IgD-negative memory B cell (primary cell): ENCODE results near the gene VAV2. TPM values are rescaled to one million over a fixed set of nuclear protein-coding genes. Genes with fewer than 3 reads are reported as not detected.
A peak's percentile ranks its signal among the peaks of the same experiment; 100 is the strongest.
"Not testable (repeated sequence)": the region's sequence is repeated elsewhere in the genome, so short reads cannot be mapped to it uniquely, and the experiment has no call there.

ENCODE experiments used
- H3K27ac Mint-ChIP-seq, 3 donors: one replicate each; pipeline ENCODE4 v1.8.0; 2020 to 2022; ENCODE audit warnings: mild to moderate bottlenecking in 3 of 3, mixed read lengths in 3 of 3, moderate library complexity in 1 of 3
- H3K27me3 Mint-ChIP-seq: one replicate; pipeline ENCODE4 v1.8.0; 2021; ENCODE audit warnings: mixed read lengths
- H3K36me3 Mint-ChIP-seq: one replicate; pipeline ENCODE4 v1.8.0; 2020; ENCODE audit warnings: mild to moderate bottlenecking, mixed read lengths
- H3K4me1 Mint-ChIP-seq, 3 donors: one replicate each; pipeline ENCODE4 v1.8.0; 2020 to 2022; ENCODE audit warnings: mixed read lengths in 3 of 3, mild to moderate bottlenecking in 1 of 3
- H3K4me3 Mint-ChIP-seq, 4 donors: one replicate each; pipeline ENCODE4 v1.8.0; 2020 to 2022; ENCODE audit warnings: mild to moderate bottlenecking in 4 of 4, mixed read lengths in 4 of 4, moderate library complexity in 3 of 4
- H3K9me3 Mint-ChIP-seq, 3 donors: one replicate each; pipeline ENCODE4 v1.8.0; 2020 to 2021; ENCODE audit warnings: mixed read lengths in 3 of 3, mild to moderate bottlenecking in 1 of 3
- polyA plus RNA-seq: library from polyadenylated mRNA; unstranded; fragments of 300-500 nt; fragmentation: Illumina TruSeq; gene quantifications from one replicate; pipeline ENCODE4 v1.2.3, GENCODE V29; 2021

The VAV2 gene
- polyA plus RNA-seq, 1 donor from 2014 or later = 28.7 TPM

DNA sequence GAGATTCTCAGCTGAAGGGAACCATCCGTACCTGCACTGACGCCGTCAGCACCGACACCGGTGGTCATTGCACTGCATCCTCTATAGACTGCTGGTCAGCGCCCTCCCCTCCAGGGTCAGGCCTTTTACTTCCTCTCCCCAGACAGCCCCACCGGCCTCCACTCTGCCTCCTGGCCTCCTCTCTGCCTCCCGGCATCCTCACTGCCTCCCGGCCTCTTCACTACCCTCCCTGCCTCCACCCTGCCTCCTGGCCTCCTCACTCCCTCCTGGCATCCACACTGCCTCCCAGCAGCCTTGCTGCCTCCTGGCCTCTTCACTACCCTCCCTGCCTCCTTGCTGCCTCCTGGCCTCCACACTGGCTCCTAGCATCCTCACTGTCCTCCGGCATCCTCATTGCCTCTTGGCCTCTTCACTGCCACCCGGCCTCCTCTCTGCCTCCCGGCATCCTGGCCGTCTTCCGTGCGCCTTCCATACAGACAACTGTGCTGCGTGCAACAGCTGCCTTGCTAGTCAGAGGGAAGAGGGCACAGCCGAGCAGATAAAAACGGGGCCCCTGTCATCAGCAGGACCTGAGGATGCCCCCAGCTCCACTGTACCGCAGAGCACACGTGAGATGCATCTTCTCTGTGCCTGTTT is 62.0 kb downstream of the VAV2 start:
- H3K27me3 Mint-ChIP-seq = no peaks in the 10 kb centered on the region
- H3K4me3 Mint-ChIP-seq = peak overlapping the region in 2 of 4 donors; percentile 60 to 85
- H3K9me3 Mint-ChIP-seq = no peaks in the 10 kb centered on the region
- H3K27ac Mint-ChIP-seq = peak overlapping the region in 2 of 3 donors; percentile 77 to 81
- H3K36me3 Mint-ChIP-seq = peaks cover 4% of the 10 kb centered on the region
- peaks cover 25 to 41% (median 26%) of the 10 kb centered on the region in 3 donors for H3K4me1 Mint-ChIP-seq

DNA sequence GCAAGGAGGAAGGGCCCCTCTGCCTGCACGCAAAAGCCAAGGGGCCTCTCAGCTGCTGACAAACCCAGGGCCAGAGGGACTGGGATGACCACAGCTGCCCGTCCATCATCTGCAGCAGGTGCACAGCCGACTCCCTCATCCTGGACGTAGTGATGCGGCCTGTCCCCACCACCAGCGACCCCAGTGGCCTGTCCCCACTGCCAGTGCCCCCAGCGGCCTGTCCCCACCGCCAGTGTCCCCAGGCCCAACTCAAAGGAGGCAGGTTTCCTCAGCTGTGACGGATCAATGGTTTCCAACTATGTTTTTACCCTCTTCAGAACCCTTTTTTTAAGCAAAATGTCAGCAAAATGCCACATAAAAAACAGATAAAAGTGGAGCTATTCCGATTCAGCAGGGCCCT is 62.5 kb downstream of the VAV2 start:
- Mint-ChIP-seq H3K27ac (peak overlapping the region in 2 of 3 donors; percentile 74 to 81), H3K4me1 (peaks cover 26 to 41% (median 30%) of the 10 kb centered on the region in 3 donors), H3K27me3 (no peaks in the 10 kb centered on the region), H3K9me3 (no peaks in the 10 kb centered on the region), H3K4me3 (peak overlapping the region in 2 of 4 donors; percentile 60 to 87), H3K36me3 (peaks cover 4% of the 10 kb centered on the region)

DNA sequence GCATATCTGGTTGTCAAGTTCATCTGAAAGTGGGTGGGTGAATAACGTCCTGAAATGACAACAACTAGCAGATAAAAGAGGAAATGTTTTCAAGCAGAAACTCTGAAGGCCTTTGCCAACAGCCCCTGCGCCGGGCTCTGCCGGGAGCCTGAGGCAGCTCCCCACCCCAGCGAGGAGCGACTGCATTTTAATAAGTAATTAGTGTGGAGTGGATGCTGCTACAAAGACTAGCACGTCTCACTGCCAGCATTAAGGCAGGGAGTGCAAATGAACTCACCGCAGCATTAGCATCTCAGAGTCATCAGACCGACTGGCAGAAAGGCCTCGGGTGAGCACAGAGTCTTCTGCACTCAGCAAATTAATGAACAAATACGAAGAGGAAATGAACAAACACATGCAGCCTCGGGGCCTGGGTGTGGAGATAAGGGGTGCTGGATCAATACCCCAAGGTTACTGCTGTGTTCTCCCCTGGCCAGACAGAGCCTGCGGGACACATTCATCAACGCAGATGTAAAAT is 63.8 kb downstream of the VAV2 start:
- peak overlapping the region in 3 of 4 donors; percentile 26 to 84 (median 81) for H3K4me3 Mint-ChIP-seq
- no peaks in the 10 kb centered on the region for H3K27me3 Mint-ChIP-seq
- H3K4me1 Mint-ChIP-seq = peaks cover 27 to 40% (median 34%) of the 10 kb centered on the region in 3 donors
- peak overlapping the region; percentile 66 to 96 (median 78) for H3K27ac Mint-ChIP-seq
- no peaks in the 10 kb centered on the region for H3K9me3 Mint-ChIP-seq
- peaks cover 1% of the 10 kb centered on the region for H3K36me3 Mint-ChIP-seq

DNA sequence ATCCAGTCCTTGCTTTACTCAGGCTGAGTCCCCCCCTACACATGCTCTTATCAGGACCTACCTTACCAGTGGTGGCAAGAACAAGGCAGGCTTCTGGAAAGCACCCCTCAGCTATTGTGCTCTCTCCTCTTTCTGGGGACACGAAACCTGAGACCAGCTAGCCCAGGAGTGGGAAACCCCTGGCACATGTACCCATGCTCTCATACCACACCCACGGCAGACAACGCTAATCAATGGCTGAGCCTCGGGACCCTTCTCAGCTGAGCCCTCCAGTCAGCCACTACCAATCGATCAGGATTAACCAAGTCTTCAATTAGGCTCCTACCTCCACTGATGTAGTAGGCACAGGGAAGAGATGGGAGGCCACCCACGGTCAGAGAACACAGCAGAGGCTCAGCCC is 65.1 kb downstream of the VAV2 start:
- Mint-ChIP-seq H3K27me3 (no peaks in the 10 kb centered on the region), H3K4me3 (no peak overlapping the region), H3K27ac (peak overlapping the region in 2 of 3 donors; percentile 51 to 81), H3K9me3 (no peaks in the 10 kb centered on the region), H3K4me1 (peaks cover 36 to 48% (median 36%) of the 10 kb centered on the region in 3 donors), H3K36me3 (peaks cover 3% of the 10 kb centered on the region)

DNA sequence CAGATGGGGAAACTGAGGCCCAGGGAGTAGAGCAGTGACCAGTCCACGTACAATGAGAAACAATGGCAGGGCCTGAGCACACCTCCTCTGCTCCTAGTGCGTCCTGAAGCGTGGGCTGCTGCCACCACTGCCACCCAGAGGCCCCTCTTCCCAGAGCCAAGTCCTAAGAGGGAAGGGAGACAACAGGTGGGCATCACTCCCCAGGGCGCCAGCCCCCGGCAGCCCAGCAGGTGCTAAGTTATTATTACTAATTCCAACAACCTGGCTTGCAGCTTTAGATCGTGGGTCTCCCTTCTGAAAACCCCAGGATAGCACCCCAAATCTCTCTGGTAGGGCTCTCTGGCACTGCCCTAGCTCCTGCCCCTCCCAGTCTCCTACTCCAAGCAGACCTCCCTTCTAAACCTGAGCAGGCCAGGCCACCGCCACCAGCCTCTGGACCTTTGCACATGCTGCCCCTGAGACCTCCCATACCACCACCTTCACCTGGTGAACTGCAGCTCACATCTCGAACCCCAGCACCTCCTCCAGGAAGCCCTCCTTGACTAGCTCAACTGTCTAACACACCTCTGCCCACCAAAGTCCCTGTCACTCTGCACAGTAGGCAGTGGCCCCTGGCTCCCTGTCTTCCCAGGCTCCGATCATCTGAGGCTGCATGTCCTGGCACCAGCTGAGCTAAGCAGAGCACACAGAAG is 65.8 kb downstream of the VAV2 start:
- H3K9me3 Mint-ChIP-seq = no peaks in the 10 kb centered on the region
- no peak overlapping the region for H3K4me3 Mint-ChIP-seq
- no peaks in the 10 kb centered on the region for H3K27me3 Mint-ChIP-seq
- H3K27ac Mint-ChIP-seq = peak overlapping the region; percentile 51 to 81 (median 60)
- H3K4me1 Mint-ChIP-seq = peaks cover 36 to 48% (median 38%) of the 10 kb centered on the region in 3 donors
- peaks cover 3% of the 10 kb centered on the region for H3K36me3 Mint-ChIP-seq

DNA sequence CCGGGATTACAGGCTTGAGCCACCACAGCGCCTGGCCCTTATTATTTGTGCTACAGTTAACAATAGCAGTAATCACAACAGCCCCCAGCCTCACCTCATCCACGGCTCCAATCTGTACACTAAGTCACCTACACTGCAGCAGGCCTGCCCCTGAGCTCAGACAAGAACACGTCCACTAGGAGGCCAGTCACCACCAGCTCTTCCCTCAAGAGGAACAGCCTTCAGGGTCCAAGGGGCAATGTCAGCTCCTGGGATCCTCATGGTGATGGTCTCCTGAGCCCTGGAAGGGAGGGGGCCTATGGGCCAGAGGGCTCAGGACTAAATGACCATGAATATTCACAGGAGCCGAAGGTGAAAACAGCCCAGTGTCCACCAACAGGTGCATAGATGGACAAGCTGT is 67.7 kb downstream of the VAV2 start:
- H3K27ac Mint-ChIP-seq = peak overlapping the region; percentile 12 to 47 (median 39)
- H3K27me3 Mint-ChIP-seq = no peaks in the 10 kb centered on the region
- H3K4me3 Mint-ChIP-seq = no peak overlapping the region
- H3K36me3 Mint-ChIP-seq = peaks cover 1% of the 10 kb centered on the region
- no peaks in the 10 kb centered on the region for H3K9me3 Mint-ChIP-seq
- H3K4me1 Mint-ChIP-seq = peaks cover 36 to 40% (median 36%) of the 10 kb centered on the region in 3 donors

DNA sequence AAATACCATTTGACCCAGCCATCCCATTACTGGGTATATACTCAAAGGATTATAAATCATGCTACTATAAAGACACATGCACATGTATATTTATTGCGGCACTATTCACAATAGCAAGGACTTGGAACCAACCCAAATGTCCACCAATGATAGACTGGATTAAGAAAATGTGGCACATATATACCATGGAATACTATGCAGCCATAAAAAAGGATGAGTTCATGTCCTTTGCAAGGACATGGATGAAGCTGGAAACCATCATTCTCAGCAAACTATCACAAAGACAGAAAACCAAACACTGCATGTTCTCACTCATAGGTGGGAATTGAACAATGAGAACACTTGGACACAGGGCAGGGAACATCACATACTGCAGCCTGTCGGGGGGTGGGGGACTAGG is 68.5 kb downstream of the VAV2 start:
- Mint-ChIP-seq H3K27ac (peak overlapping the region in 2 of 3 donors; percentile 30 to 35), H3K4me1 (peaks cover 33 to 37% (median 34%) of the 10 kb centered on the region in 3 donors)
- not testable (repeated sequence) for H3K27me3 Mint-ChIP-seq, H3K4me3 Mint-ChIP-seq, H3K9me3 Mint-ChIP-seq, H3K36me3 Mint-ChIP-seq

DNA sequence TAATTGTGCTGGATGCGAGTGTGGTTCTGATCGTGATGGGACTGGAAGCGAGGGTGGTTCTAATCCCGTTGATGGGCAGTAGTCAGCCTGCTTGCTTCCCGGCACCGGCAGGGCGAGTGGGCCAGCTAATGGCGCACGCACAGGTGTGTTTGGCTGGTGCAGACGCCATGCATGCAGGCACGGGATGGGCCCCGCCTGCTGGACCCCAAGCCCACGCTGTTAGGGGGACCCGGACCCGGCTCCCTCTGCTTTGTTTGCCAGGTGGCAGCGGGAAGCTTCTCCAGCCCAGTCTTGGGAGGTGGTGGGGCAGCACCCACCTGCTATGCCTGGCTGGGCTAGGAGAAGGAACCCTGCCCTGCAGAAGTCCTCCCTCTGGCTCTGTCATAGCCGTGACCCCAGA is 70.3 kb downstream of the VAV2 start:
- Mint-ChIP-seq H3K36me3 (peaks cover 1% of the 10 kb centered on the region), H3K27me3 (no peaks in the 10 kb centered on the region), H3K4me1 (peaks cover 17 to 24% (median 17%) of the 10 kb centered on the region in 3 donors), H3K9me3 (no peaks in the 10 kb centered on the region), H3K4me3 (no peak overlapping the region), H3K27ac (no peak overlapping the region)

DNA sequence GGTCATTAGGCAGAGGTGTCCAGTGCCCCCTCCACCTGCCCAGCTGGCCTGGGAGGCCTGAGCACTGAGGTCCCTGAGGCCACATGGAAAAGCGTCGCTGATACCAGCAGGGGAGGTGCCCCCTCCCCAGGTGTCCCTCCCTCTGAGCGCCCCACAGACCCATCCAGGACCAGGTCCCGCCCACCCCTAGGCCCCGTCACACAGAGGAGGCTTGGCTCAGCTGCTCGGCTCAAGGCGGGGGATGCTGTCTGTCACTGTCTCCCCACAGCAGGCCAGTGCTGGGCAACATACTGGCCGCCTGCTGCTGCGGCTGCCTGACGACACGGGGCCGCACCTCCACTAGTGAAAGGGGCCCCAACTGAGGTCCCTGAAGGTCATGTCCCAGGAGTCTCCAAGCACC is 71.7 kb downstream of the VAV2 start:
- peak overlapping the region in 1 of 3 donors; percentile 78 for H3K27ac Mint-ChIP-seq
- H3K27me3 Mint-ChIP-seq = no peaks in the 10 kb centered on the region
- no peaks in the 10 kb centered on the region for H3K9me3 Mint-ChIP-seq
- H3K4me3 Mint-ChIP-seq = no peak overlapping the region
- H3K4me1 Mint-ChIP-seq = peaks cover 11 to 25% (median 18%) of the 10 kb centered on the region in 3 donors
- peaks cover 1% of the 10 kb centered on the region for H3K36me3 Mint-ChIP-seq

DNA sequence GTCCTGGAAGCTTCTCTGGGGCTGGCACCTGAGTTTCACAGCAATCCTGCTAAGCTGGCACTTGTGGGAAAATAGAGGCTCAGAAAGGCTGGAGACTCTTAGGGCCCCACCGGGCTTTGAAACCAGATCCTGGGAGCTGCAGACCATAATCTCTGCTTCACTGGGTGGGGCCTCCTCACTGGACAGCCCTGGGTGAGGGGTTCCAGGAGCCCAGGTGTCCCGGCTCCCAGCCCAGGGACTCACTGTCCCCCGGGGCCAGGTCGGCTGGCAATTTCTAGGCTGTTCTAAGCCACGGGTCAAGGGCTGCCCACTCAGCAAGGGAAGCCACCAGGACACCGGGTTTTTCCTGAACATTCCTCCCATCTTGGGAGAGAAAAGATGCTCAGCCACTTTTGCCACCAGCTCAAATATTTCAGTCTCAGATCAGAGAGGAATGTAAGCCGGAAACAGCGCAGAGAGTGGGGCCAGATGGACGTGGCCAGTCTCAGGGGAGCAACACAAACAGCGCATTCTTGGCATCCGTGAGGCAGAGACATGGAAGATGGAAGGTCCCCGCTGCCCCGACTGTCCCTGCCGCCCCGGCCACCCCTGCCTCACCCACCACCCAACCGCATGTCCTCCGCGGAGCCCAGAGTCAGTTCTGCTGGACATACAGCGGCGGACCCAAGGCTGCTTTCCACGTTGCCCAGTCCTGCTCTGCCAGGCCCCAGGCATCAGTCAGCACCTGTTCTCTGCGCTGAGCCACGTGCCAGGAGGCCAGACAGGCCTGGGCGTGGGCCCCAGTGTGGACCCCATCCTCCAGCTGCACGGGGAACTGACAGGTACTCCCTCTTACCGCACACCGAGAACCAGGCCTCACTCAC is 72.6 kb downstream of the VAV2 start:
- peaks cover 5 to 31% (median 21%) of the 10 kb centered on the region in 3 donors for H3K4me1 Mint-ChIP-seq
- H3K27ac Mint-ChIP-seq = no peak overlapping the region
- no peaks in the 10 kb centered on the region for H3K27me3 Mint-ChIP-seq

DNA sequence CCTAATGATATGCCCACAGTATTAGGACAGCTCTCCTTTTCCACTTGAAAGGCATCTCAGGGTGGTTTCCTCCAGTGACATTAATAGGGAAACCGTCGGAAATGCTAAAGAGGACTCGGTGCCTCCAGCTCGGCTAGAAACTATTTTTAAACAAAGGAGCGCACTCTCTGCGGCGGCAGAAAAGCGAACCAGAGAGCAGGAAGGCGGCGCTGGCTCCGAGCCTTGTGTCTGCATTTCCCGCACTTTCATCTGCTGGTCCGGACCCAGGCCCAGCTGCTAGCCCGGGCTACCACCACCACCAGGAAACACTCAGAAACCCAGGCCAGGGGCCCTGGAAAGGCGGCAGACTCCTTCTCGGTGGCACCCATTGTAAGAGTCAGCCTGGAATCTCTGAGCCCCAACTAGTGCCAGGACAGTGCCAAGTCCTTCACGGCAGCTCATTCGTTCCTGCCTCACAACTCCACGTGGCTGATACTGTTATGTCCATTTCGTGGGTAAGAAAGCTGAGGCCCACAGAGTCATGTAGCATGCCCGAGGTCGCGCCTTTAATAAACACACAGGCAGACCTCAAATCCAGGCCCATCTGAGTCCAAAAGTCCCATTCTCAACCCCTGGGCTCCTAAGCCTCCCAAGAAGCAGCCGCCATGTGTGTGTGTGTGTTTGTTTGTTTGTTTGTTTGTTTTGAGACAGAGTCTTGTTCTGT is 73.9 kb downstream of the VAV2 start:
- Mint-ChIP-seq H3K4me1 (peaks cover 2 to 37% (median 25%) of the 10 kb centered on the region in 3 donors), H3K36me3 (peaks cover 1% of the 10 kb centered on the region)

More for the DNA sequence above, 72.6 kb downstream of the VAV2 start:
- Mint-ChIP-seq H3K4me3 (no peak overlapping the region), H3K36me3 (peaks cover 1% of the 10 kb centered on the region), H3K9me3 (no peaks in the 10 kb centered on the region)

DNA sequence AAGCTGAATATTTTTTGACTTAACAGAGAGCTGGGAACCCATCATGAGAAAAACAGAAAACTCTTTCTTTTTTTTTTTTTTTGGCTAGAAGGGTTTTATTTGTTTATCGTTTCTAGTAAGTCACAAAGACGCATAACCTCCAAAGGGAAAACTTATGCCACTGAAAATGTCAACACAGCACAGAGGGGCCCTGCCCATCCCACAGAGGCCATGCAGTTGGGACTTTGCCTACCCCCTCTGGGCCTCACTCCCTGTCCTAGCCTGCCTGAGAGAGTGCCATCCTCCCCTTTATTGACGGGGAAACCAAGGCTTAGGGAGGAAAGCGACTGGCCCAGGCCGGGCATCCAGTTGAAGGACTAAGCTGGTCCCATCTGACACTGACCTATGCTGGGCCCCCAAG is 74.7 kb downstream of the VAV2 start:
- no peak overlapping the region for H3K27ac Mint-ChIP-seq
- H3K4me3 Mint-ChIP-seq = no peak overlapping the region

More for the DNA sequence above, 73.9 kb downstream of the VAV2 start:
- Mint-ChIP-seq H3K27ac (no peak overlapping the region), H3K27me3 (no peaks in the 10 kb centered on the region), H3K4me3 (no peak overlapping the region), H3K9me3 (no peaks in the 10 kb centered on the region)

DNA sequence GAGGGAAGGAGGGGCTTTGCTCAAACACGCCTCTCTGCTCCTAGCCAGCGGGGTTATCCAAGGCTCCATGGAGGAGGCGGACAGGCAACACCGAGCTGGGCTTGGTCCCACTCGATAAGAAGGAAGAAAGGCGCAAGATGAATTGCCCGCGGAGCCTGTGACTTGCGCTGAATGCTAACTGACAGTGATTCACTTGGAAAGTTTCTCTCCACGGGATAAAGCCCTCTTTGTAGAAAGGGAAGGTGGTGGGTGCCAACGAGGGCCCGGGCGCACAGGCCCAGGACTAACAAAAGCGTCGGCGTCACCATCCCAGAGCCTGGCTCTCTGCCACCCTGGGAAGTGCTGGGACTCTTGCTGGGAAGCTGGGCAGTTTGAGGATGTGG is 76.0 kb downstream of the VAV2 start:
- H3K4me3 Mint-ChIP-seq = no peak overlapping the region
- no peaks in the 10 kb centered on the region for H3K36me3 Mint-ChIP-seq
- H3K27ac Mint-ChIP-seq = peak overlapping the region in 2 of 3 donors; percentile 48 to 86
- H3K27me3 Mint-ChIP-seq = no peaks in the 10 kb centered on the region
- H3K4me1 Mint-ChIP-seq = peaks cover 9 to 38% (median 22%) of the 10 kb centered on the region in 3 donors
- no peaks in the 10 kb centered on the region for H3K9me3 Mint-ChIP-seq

More for the DNA sequence above, 74.7 kb downstream of the VAV2 start:
- no peaks in the 10 kb centered on the region for H3K9me3 Mint-ChIP-seq
- no peaks in the 10 kb centered on the region for H3K36me3 Mint-ChIP-seq
- H3K27me3 Mint-ChIP-seq = no peaks in the 10 kb centered on the region
- peaks cover 0 to 32% (median 19%) of the 10 kb centered on the region in 3 donors for H3K4me1 Mint-ChIP-seq

DNA sequence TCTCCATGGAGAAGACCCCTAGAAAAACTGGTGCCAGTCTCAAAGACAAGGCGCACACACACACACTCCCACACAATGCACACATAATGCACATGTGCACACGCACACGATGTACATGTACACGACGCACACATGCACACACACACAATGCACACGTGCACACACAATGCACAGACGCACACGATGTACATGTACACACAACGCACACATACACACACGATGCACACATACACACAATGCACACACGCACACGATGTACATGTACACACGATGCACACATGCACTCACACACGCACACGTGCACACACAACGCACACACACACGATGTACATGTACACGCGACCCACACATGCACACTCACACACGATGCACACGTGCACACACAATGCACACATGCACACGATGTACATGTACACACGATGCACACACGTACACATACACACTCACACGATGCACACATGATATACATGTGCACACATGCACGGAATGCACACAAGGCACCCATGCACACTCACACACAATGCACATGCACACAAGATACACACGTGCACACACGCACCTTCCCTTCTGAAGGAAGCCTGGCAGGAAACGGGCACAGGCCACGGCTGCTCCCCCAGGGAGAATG is 76.5 kb downstream of the VAV2 start:
- Mint-ChIP-seq H3K4me1 (peaks cover 12 to 43% (median 22%) of the 10 kb centered on the region in 3 donors), H3K36me3 (no peaks in the 10 kb centered on the region), H3K27me3 (no peaks in the 10 kb centered on the region), H3K4me3 (no peak overlapping the region), H3K9me3 (no peaks in the 10 kb centered on the region), H3K27ac (peak overlapping the region in 1 of 3 donors; percentile 79)
